Tibial artery (tissue), 4 donors: ENCODE results near the gene RALY.

Experiments
- DNase-seq, 2 donors: peaks; one replicate each; pipeline ENCODE4 v3.0.0-alpha.2; 2019
- H3K27ac ChIP-seq, 2 donors: fragments of 200-600 bp; sonication (generic) in 1 of 2; 1 replicate in 1 of 2; 2 replicates in 1 of 2; pipeline ENCODE4 v1.5.1; 2018 to 2019; ENCODE audit warnings: mild to moderate bottlenecking in 1 of 2
- H3K27me3 ChIP-seq, 2 donors: fragments of 200-600 bp; sonication (generic) in 1 of 2; one replicate each; pipeline versions ENCODE4 v1.5.1 to v1.6.0; 2016 to 2019
- H3K36me3 ChIP-seq, 3 donors: fragments of 200-600 bp; sonication (generic) in 2 of 3; one replicate each; pipeline ENCODE4 v1.5.1; 2016 to 2019; ENCODE audit warnings: mild to moderate bottlenecking in 2 of 3
- H3K4me1 ChIP-seq, 4 donors: fragments of 200-600 bp; sonication (generic) in 2 of 4; 1 replicate in 3 of 4; 2 replicates in 1 of 4; pipeline ENCODE4 v1.5.1; 2016 to 2019
- H3K4me3 ChIP-seq, 2 donors: fragments of 200-600 bp; sonication (generic) in 1 of 2; 1 replicate in 1 of 2; 2 replicates in 1 of 2; pipeline ENCODE4 v1.5.1; 2018 to 2019; ENCODE audit warnings: mild to moderate bottlenecking in 2 of 2
- H3K9me3 ChIP-seq, 3 donors: fragments of 200-600 bp; sonication (generic) in 1 of 3; one replicate each; pipeline ENCODE4 v1.5.1; 2016 to 2019
- CTCF ChIP-seq, 2 experiments: fragments of 200-600 bp in 1 of 2; fragments of 450-650 bp in 1 of 2; IDR thresholded peaks; one replicate each; pipeline ENCODE4 v1.5.1; 2017 to 2019; ENCODE audit warnings: antibody characterized with exemption in 2 of 2, mild to moderate bottlenecking in 1 of 2, moderate library complexity in 1 of 2
- intact Hi-C: fragments of 100-400 bp; cut with DNase I; formaldehyde crosslinking; loops from one replicate; pipeline ENCODE4 v1.15.0; 2023; ENCODE audit warnings: low total_unique reads

RALY gene

GRCh38 chr20:34070859-34071258 is 77.1 kb downstream of the RALY start:
- Histone ChIP-seq H3K27ac (no peak overlapping the region), H3K36me3 (peaks cover 13 to 26% (median 22%) of the 10 kb centered on the region in 3 donors), H3K9me3 (no peaks in the 10 kb centered on the region), H3K4me3 (no peak overlapping the region), H3K4me1 (peaks cover 0 to 26% (median 15%) of the 10 kb centered on the region in 4 donors), H3K27me3 (no peaks in the 10 kb centered on the region)
- no peak for DNase-seq
- intact Hi-C loops = loop anchor here (5.0 kb wide), 1 partner anchor 139 kb away; no protein-coding TSS in a partner anchor
- no peak for TF ChIP-seq CTCF (IDR thresholded peaks at IDR 0.05)

GRCh38 chr20:34072076-34072475 is 78.4 kb downstream of the RALY start:
- no peak overlapping the region for H3K27ac ChIP-seq
- H3K27me3 ChIP-seq = no peaks in the 10 kb centered on the region
- intact Hi-C loops = loop anchor here (5.0 kb wide), 1 partner anchor 140 kb away; no protein-coding TSS in a partner anchor
- no peak for DNase-seq
- H3K4me3 ChIP-seq = no peak overlapping the region
- peaks cover 0 to 19% (median 12%) of the 10 kb centered on the region in 4 donors for H3K4me1 ChIP-seq
- TF ChIP-seq CTCF (IDR thresholded peaks at IDR 0.05) = no peak
- peaks cover 24 to 38% (median 34%) of the 10 kb centered on the region in 3 donors for H3K36me3 ChIP-seq
- no peaks in the 10 kb centered on the region for H3K9me3 ChIP-seq

GRCh38 chr20:34072778-34073177 is 79.1 kb downstream of the RALY start:
- no peak for TF ChIP-seq CTCF (IDR thresholded peaks at IDR 0.05)
- no peak overlapping the region for H3K27ac ChIP-seq
- H3K36me3 ChIP-seq = peaks cover 31 to 45% (median 41%) of the 10 kb centered on the region in 3 donors
- peaks cover 0 to 18% (median 11%) of the 10 kb centered on the region in 4 donors for H3K4me1 ChIP-seq
- H3K27me3 ChIP-seq = no peaks in the 10 kb centered on the region
- H3K4me3 ChIP-seq = no peak overlapping the region
- intact Hi-C loops = loop anchor here (5.0 kb wide), 1 partner anchor 140 kb away; no protein-coding TSS in a partner anchor
- DNase-seq = no peak
- H3K9me3 ChIP-seq = no peaks in the 10 kb centered on the region

GRCh38 chr20:34074101-34074760 is 80.5 kb downstream of the RALY start:
- TF ChIP-seq CTCF (IDR thresholded peaks at IDR 0.05) = no peak
- intact Hi-C loops = loop anchor here (5.0 kb wide), 1 partner anchor 142 kb away; no protein-coding TSS in a partner anchor
- DNase-seq = no peak
- Histone ChIP-seq H3K9me3 (no peaks in the 10 kb centered on the region), H3K4me3 (no peak overlapping the region), H3K27ac (no peak overlapping the region), H3K4me1 (peaks cover 0 to 11% (median 6%) of the 10 kb centered on the region in 4 donors), H3K27me3 (no peaks in the 10 kb centered on the region), H3K36me3 (peaks cover 41 to 56% (median 51%) of the 10 kb centered on the region in 3 donors)

GRCh38 chr20:34075647-34076046 is 81.9 kb downstream of the RALY start:
- H3K4me3 ChIP-seq = no peak overlapping the region
- H3K9me3 ChIP-seq = no peaks in the 10 kb centered on the region
- TF ChIP-seq CTCF (IDR thresholded peaks at IDR 0.05) = no peak
- H3K27me3 ChIP-seq = no peaks in the 10 kb centered on the region
- no peaks in the 10 kb centered on the region for H3K4me1 ChIP-seq
- intact Hi-C loops = no loop called here
- no peak for DNase-seq
- H3K36me3 ChIP-seq = peaks cover 41 to 70% (median 62%) of the 10 kb centered on the region in 3 donors
- no peak overlapping the region for H3K27ac ChIP-seq
